ENCODE data around the gene PIGR.

- TF ChIP-seq CTCF (IDR thresholded peaks at IDR 0.05) (no peak), POLR2AphosphoS5 (IDR thresholded peaks at IDR 0.05) (no peak)
These were observed 17.5 kb upstream of the PIGR start for GRCh38 chr1:206963740-206964139.
